H9 (cell line): Measurements from ENCODE around the gene RFNG. TPM values are rescaled to one million over a fixed set of nuclear protein-coding genes. Genes with fewer than 3 reads are reported as not detected.

Experiments
- DNase-seq: peaks from one replicate; pipeline ENCODE4 v3.0.0-alpha.2; 2017
- H2AFZ ChIP-seq: one replicate; pipeline ENCODE4 v1.6.1; 2013; ENCODE audit warnings: mild to moderate bottlenecking, low read length, control low read depth, moderate library complexity
- H2AK5ac ChIP-seq: 2 replicates; pipeline ENCODE4 v1.6.1; 2013; ENCODE audit warnings: low read length, control low read depth, mixed read lengths; ENCODE audit not compliant: insufficient read length
- H2BK120ac ChIP-seq: one replicate; pipeline ENCODE4 v1.6.1; 2013; ENCODE audit warnings: low read depth, mild to moderate bottlenecking, low read length, control low read depth, inconsistent platforms; ENCODE audit not compliant: poor library complexity, severe bottlenecking
- H2BK12ac ChIP-seq: 2 replicates; pipeline ENCODE4 v1.6.1; 2013; ENCODE audit warnings: low read length, control low read depth, mixed read lengths, low read depth; ENCODE audit not compliant: insufficient read length
- H2BK15ac ChIP-seq: 2 replicates; pipeline ENCODE4 v1.6.1; 2013; ENCODE audit warnings: low read depth, low read length, control low read depth
- H2BK20ac ChIP-seq: one replicate; pipeline ENCODE4 v1.6.1; 2013; ENCODE audit warnings: low read depth, mild to moderate bottlenecking, low read length, control low read depth, inconsistent platforms; ENCODE audit not compliant: poor library complexity, severe bottlenecking
- H2BK5ac ChIP-seq: 2 replicates; pipeline ENCODE4 v1.6.1; 2013; ENCODE audit warnings: low read length, control low read depth, mixed read lengths; ENCODE audit not compliant: insufficient read length
- H3K14ac ChIP-seq: 2 replicates; pipeline ENCODE4 v1.6.1; 2013; ENCODE audit warnings: low read length, control low read depth; ENCODE audit not compliant: insufficient read depth
- H3K18ac ChIP-seq: 2 replicates; pipeline ENCODE4 v1.6.1; 2013; ENCODE audit warnings: low read depth, mild to moderate bottlenecking, mixed read lengths, low read length, control low read depth; ENCODE audit not compliant: insufficient read length
- H3K23ac ChIP-seq: 2 replicates; pipeline ENCODE4 v1.6.1; 2013; ENCODE audit warnings: low read length, control low read depth, mixed read lengths, low read depth; ENCODE audit not compliant: insufficient read length
- H3K23me2 ChIP-seq: 2 replicates; pipeline ENCODE4 v1.6.1; 2013; ENCODE audit warnings: low read depth, mild to moderate bottlenecking, mixed read lengths, low read length, control low read depth; ENCODE audit not compliant: insufficient read length, poor library complexity, severe bottlenecking
- H3K27ac ChIP-seq: 2 replicates; pipeline ENCODE4 v1.5.1; 2013; ENCODE audit warnings: low read length, control low read depth, mixed read lengths, low read depth; ENCODE audit not compliant: insufficient read length
- H3K27me3 ChIP-seq: 2 replicates; pipeline ENCODE4 v1.6.1; 2013; ENCODE audit warnings: low read length, control low read depth, inconsistent platforms; ENCODE audit not compliant: insufficient read depth
- H3K4ac ChIP-seq: 2 replicates; pipeline ENCODE4 v1.6.1; 2013; ENCODE audit warnings: low read depth, mild to moderate bottlenecking, control low read depth, inconsistent platforms, low read length, moderate library complexity
- H3K4me1 ChIP-seq: 2 replicates; pipeline ENCODE4 v1.6.1; 2013; ENCODE audit warnings: low read length, control low read depth, inconsistent platforms; ENCODE audit not compliant: insufficient read depth
- H3K4me2 ChIP-seq: 2 replicates; pipeline ENCODE4 v1.6.1; 2013; ENCODE audit warnings: low read length, control low read depth, mixed read lengths; ENCODE audit not compliant: insufficient read length, insufficient read depth
- H3K56ac ChIP-seq: 2 replicates; pipeline ENCODE4 v1.6.1; 2013; ENCODE audit warnings: low read depth, mild to moderate bottlenecking, mixed read lengths, low read length, control low read depth; ENCODE audit not compliant: insufficient read length
- H3K79me1 ChIP-seq: 2 replicates; pipeline ENCODE4 v1.6.1; 2013; ENCODE audit warnings: low read depth, mild to moderate bottlenecking, moderate library complexity, low read length, control low read depth, inconsistent platforms; ENCODE audit not compliant: insufficient read depth, poor library complexity, severe bottlenecking
- H3K79me2 ChIP-seq: 2 replicates; pipeline ENCODE4 v1.6.1; 2013; ENCODE audit warnings: low read length, control low read depth, inconsistent platforms; ENCODE audit not compliant: insufficient read depth
- H3K9ac ChIP-seq: 2 replicates; pipeline ENCODE4 v1.6.1; 2013; ENCODE audit warnings: low read length, control low read depth, mixed read lengths; ENCODE audit not compliant: insufficient read length; ENCODE audit errors: extremely low read depth
- H3K9me3 ChIP-seq: one replicate; pipeline ENCODE4 v1.6.1; 2013; ENCODE audit warnings: low read depth, low read length, inconsistent platforms; ENCODE audit not compliant: control insufficient read depth
- H3T11ph ChIP-seq: one replicate; pipeline ENCODE4 v1.6.1; 2013; ENCODE audit warnings: mild to moderate bottlenecking, low read length, control low read depth, inconsistent platforms
- H4K20me1 ChIP-seq: one replicate; pipeline ENCODE4 v1.6.1; 2013; ENCODE audit not compliant: control insufficient read depth, insufficient read length, insufficient read depth
- H4K5ac ChIP-seq: 2 replicates; pipeline ENCODE4 v1.6.1; 2013; ENCODE audit warnings: low read depth, mild to moderate bottlenecking, mixed read lengths, low read length, control low read depth; ENCODE audit not compliant: insufficient read length
- H4K8ac ChIP-seq: replicated peaks from 2 replicates; pipeline ENCODE4 v1.6.1; 2013; ENCODE audit warnings: low read length, control low read depth, mixed read lengths, low read depth; ENCODE audit not compliant: insufficient read length
- H4K91ac ChIP-seq: 2 replicates; pipeline ENCODE4 v1.6.1; 2013; ENCODE audit warnings: low read depth, mild to moderate bottlenecking, moderate library complexity, mixed read lengths, low read length, control low read depth; ENCODE audit not compliant: insufficient read length
- H3K27ac Mint-ChIP-seq, 3 experiments: 2 replicates in 2 of 3; 3 replicates in 1 of 3; pipeline ENCODE4 v1.8.0; 2020 to 2021; ENCODE audit warnings: mixed read lengths in 3 of 3, mild to moderate bottlenecking in 1 of 3, moderate library complexity in 1 of 3
- H3K27me3 Mint-ChIP-seq: 2 replicates; pipeline ENCODE4 v1.8.0; 2021; ENCODE audit warnings: low read depth, mild to moderate bottlenecking, moderate library complexity, mixed read lengths
- H3K36me3 Mint-ChIP-seq, 3 experiments: 2 replicates in 2 of 3; 3 replicates in 1 of 3; pipeline ENCODE4 v1.8.0; 2020 to 2021; ENCODE audit warnings: low read depth in 3 of 3, mixed read lengths in 3 of 3; ENCODE audit not compliant: insufficient read depth in 1 of 3
- H3K4me1 Mint-ChIP-seq, 2 experiments: 2 replicates each; pipeline ENCODE4 v1.8.0; 2020; ENCODE audit warnings: mixed read lengths in 2 of 2
- H3K4me3 Mint-ChIP-seq, 2 experiments: 2 replicates in 1 of 2; 3 replicates in 1 of 2; pipeline ENCODE4 v1.8.0; 2020 to 2021; ENCODE audit warnings: mild to moderate bottlenecking in 2 of 2, mixed read lengths in 2 of 2, moderate library complexity in 1 of 2
- H3K9me3 Mint-ChIP-seq, 2 experiments: 2 replicates in 1 of 2; 3 replicates in 1 of 2; pipeline ENCODE4 v1.8.0; 2020; ENCODE audit warnings: mild to moderate bottlenecking in 2 of 2, mixed read lengths in 2 of 2, moderate library complexity in 1 of 2
- WGBS: extraction: QIAGEN DNeasy Blood & Tissue Kit; methylation state at CpG from one replicate; pipeline ENCODE4 v1.1.7; 2013; ENCODE audit warnings: missing lambda C conversion rate, low lambda C conversion rate, mixed read lengths; ENCODE audit not compliant: insufficient read length; ENCODE audit errors: extremely low coverage; 5-methylcytosine and 5-hydroxymethylcytosine counted together
- total RNA-seq: library from RNA; stranded (reverse); gene quantifications from 2 replicates; pipeline ENCODE4 v1.2.1, GENCODE V29; 2021
- TF ChIP-seq, protein P1 (sequence below): fragments of 200-600 bp; sonication (generic); conservative IDR thresholded peaks from 3 replicates; pipeline ENCODE4 v1.8.0; 2021; ENCODE audit warnings: antibody characterized with exemption, mild to moderate bottlenecking

RFNG gene
- total RNA-seq, 1 experiment from 2014 or later, result 34.0 TPM

DNA sequence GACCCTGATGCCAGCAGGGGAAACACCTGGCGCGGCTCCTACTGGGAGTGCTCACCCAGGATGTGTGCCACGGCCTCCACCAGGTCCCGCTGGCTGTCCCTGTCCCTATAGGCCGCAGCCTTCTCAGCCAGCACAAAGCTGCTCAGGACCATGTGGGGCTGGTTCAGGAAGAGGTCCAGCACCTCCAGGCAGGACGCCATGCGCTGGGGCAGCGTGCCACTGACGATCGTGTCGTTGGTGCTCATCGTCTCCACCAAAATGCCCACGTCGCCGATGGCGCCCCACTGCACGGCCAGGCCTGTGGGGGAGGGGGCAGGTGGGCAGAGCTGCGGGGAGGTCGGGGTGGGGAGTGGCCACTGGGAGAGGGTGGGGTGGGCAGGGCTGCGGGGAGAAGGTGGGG lies 29.9 kb upstream of the RFNG start:
- no peak overlapping the region for H4K8ac ChIP-seq
- no peak overlapping the region for H2BK20ac ChIP-seq
- H3K4me2 ChIP-seq, result no peak overlapping the region
- H4K5ac ChIP-seq, result no peak overlapping the region
- H2AK5ac ChIP-seq, result no peak overlapping the region
- no peaks in the 10 kb centered on the region; a peak in 2 of 4 replicates for H3K4me1 Mint-ChIP-seq
- H3K9me3 Mint-ChIP-seq, result no peaks in the 10 kb centered on the region
- no peak for DNase-seq
- H2AFZ ChIP-seq, result no peak overlapping the region
- no peak overlapping the region for H3K4ac ChIP-seq
- H3K79me2 ChIP-seq, result no peaks in the 10 kb centered on the region
- no peak overlapping the region for H2BK5ac ChIP-seq
- no peak overlapping the region for H4K91ac ChIP-seq
- H3T11ph ChIP-seq, result no peak overlapping the region
- no CpG with 5 or more reads among the region's 20 CpGs for WGBS
- H3K18ac ChIP-seq, result no peak overlapping the region
- H2BK12ac ChIP-seq, result no peak overlapping the region
- H3K4me1 ChIP-seq, result no peaks in the 10 kb centered on the region
- no peak overlapping the region for H3K14ac ChIP-seq
- TF ChIP-seq, protein P1, sequence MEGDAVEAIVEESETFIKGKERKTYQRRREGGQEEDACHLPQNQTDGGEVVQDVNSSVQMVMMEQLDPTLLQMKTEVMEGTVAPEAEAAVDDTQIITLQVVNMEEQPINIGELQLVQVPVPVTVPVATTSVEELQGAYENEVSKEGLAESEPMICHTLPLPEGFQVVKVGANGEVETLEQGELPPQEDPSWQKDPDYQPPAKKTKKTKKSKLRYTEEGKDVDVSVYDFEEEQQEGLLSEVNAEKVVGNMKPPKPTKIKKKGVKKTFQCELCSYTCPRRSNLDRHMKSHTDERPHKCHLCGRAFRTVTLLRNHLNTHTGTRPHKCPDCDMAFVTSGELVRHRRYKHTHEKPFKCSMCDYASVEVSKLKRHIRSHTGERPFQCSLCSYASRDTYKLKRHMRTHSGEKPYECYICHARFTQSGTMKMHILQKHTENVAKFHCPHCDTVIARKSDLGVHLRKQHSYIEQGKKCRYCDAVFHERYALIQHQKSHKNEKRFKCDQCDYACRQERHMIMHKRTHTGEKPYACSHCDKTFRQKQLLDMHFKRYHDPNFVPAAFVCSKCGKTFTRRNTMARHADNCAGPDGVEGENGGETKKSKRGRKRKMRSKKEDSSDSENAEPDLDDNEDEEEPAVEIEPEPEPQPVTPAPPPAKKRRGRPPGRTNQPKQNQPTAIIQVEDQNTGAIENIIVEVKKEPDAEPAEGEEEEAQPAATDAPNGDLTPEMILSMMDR, result no peak
- H2BK120ac ChIP-seq, result no peak overlapping the region
- H3K79me1 ChIP-seq, result no peaks in the 10 kb centered on the region
- no peaks in the 10 kb centered on the region for H4K20me1 ChIP-seq
- H3K27ac ChIP-seq, result no peak overlapping the region
- peaks cover 24 to 64% (median 56%) of the 10 kb centered on the region in 3 experiments; a peak in 6 of 7 replicates for H3K36me3 Mint-ChIP-seq
- no peaks in the 10 kb centered on the region for H3K27me3 ChIP-seq
- H3K27ac Mint-ChIP-seq, result no peak overlapping the region
- H3K4me3 Mint-ChIP-seq, result no peak overlapping the region
- H3K9me3 ChIP-seq, result no peaks in the 10 kb centered on the region
- no peaks in the 10 kb centered on the region for H3K23me2 ChIP-seq
- no peaks in the 10 kb centered on the region for H3K27me3 Mint-ChIP-seq
- no peak overlapping the region for H3K9ac ChIP-seq
- no peak overlapping the region for H3K56ac ChIP-seq
- H2BK15ac ChIP-seq, result no peak overlapping the region
- no peak overlapping the region for H3K23ac ChIP-seq
